Inferior parietal cortex (tissue), 1 donor: Measurements from ENCODE around the gene MORN4.
"Not testable (repeated sequence)": the region's sequence is repeated elsewhere in the genome, so short reads cannot be mapped to it uniquely, and the experiment has no call there.

Experiments
- DNase-seq: peaks from one replicate; pipeline ENCODE4 v3.0.0-alpha.2; 2016; ENCODE audit errors: extremely low spot score

MORN4 gene

GRCh38 chr10:97640868-97641811 is 7.8 kb upstream of the MORN4 start:
- DNase-seq: no peak

DNA sequence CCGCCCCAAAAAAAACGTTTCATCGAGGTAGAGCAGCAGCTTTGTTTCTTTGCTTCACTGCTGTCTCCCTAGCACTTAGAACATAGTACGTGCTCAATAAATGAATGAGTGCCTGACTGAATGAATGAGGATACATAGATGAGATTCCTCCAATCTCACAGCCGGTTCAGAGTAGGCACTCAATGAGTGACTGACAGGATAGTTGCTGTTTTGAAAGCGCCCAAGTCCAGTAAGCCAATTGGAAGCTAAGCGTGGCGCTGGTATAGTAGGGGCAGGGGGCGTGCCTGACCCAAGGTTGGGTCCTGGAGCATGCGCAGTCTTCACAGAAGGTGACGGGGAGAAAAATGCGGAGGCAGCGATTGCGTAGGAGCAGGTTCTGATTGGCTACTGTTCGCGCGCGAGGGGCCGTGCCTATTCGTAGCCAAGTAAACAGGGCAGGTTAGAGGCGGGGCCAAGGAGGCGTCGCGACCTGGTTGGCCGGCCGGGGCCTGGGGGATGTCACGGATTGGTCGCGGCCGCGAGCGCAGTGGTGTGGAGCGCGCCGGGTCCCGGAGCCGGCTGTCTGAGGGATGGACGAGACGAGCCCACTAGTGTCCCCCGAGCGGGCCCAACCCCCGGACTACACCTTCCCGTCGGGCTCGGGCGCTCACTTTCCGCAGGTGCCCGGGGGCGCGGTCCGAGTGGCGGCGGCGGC is 7.0 kb upstream of the MORN4 start, which contains the start of gene PI4K2A:
Gene PI4K2A (plus strand): TSS at position 498 of the 694 bp plus-strand sequence. CDS start 72 bp downstream, at position 570.
- peak; percentile 99 for DNase-seq

GRCh38 chr10:97639090-97639489 is 5.8 kb upstream of the MORN4 start:
- not testable (repeated sequence) for DNase-seq

DNA sequence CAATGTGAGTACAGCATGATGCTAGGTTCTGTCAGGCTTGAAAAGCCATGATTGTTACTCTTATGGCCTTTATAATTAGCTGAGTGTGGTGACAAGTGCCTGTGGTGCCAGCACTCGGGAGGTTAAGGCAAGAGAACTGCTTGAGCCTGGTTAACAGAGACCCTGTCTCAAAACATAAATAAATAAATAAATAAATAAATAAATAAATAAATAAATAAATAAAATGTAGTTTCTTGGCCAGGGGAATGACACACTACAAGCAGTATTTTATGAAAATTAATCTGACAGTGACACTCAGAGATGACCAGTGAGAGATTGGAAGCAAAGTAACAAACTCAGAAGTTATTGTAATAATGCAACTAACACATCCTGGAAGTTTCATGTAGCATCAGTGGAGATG is 2.3 kb upstream of the MORN4 start:
- DNase-seq: no peak

GRCh38 chr10:97633921-97634320 is 621 bp upstream of the MORN4 start:
- DNase-seq: no peak

GRCh38 chr10:97631098-97631497 is 2.2 kb downstream of the MORN4 start:
- DNase-seq: no peak

GRCh38 chr10:97629289-97629688 is 4.0 kb downstream of the MORN4 start:
- no peak for DNase-seq

DNA sequence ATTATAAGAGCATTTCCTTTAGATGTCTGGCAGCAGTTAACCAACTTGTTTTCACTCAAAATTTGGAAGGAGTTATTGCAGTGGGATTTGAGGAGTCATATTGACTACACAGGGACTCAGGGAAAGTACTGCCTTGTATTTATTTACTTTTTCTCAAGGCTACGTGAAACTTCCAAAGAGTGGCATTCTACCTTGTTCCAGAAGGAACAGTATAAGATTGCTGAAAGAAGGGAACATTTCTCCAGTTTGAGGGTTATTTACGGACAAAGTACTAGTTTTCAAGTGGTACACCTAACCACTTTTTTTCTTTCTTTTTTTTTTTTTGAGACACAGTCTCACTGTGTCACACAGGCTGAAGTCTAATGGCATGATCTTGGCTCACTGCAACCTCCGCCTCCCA is 5.1 kb downstream of the MORN4 start:
- no peak for DNase-seq

DNA sequence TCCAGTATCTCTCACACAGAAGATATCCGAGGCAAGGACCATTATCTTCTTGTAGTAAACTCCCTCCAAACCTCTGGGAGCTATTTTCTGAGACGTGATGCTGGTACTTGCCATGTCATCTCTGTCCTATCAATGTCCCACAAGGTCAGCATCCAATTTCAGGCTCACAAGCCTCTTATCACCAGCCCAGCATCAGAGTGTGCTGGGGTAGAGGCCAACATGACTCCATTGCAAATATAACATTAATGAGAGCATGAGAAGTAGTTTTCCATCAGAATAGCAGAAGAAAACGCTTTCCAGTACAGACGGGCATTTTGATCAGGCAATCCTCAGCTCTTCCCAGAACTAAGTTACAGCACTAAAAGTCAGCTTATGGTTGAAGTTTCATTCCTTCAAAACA is 5.6 kb downstream of the MORN4 start:
- no peak for DNase-seq

DNA sequence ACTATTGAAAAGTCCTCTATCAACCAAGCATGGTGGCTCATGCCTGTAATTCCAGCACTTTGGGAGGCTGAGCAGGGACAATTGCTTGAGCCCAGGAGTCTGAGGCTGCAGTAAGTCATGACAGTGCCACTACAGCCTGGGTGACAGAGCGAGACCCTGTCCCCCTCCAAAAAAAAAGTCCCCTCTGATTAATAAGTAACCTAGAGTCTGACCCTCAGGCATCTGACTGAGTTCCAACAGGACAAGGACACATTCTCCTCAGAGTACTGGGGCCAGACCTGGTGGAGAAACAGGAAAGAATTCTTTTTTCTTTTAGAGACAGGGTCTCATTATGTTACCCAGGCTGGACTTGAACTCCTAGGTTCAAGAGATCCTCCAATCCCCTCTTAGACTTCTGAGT is 10.0 kb downstream of the MORN4 start:
- no peak for DNase-seq

GRCh38 chr10:97618733-97619132 is 14.6 kb downstream of the MORN4 start:
- no peak for DNase-seq

DNA sequence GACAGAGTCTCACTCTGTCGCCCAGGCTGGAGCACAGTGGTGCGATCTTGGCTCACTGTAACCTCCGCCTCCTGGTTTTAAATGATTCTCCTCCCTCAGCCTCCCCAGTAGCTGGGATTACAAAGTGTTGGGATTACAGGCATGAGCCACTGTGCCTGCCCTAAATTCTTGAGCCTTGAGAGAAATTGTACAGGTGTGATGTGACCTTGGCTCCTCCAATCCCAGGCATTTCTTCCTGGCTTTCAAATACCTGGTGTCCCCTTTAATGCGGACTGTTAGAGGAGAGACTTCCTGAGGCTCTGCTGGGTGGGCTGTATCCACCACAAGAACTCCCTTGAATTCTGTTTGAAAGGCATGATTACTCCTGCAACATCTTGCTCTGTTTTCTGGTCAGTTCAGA is 15.0 kb downstream of the MORN4 start:
- DNase-seq: no peak

GRCh38 chr10:97612386-97612785 is 20.9 kb downstream of the MORN4 start:
- peak; percentile 46 for DNase-seq

GRCh38 chr10:97611473-97611872 is 21.8 kb downstream of the MORN4 start:
- no peak for DNase-seq

DNA sequence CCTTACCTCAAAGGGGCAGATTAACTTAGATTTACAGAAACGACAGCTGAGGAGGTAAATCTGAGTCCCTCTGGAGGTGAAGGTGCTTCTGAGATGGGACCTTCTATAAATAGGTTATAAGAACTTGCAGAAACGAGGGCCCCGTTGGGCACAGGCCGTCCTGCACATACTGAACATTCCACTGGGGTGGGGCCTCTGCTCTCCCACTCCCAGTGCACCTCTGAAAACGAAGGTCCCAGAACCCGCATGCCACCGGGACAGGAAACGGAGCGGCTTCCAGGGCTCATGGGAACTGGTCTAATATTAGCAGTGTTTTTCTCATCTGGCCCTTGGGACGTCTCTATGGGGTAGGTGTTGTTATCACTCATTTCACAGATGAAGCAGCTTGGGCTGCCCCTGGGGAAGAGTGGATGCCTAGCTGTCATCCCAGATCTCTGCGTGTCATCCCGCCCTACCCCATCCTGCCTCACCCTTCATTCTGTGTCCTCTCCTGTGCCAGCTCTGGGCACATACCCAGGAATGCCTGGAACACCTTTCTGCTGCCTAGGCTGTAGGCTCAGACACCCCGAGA is 24.2 kb downstream of the MORN4 start:
- DNase-seq: no peak

DNA sequence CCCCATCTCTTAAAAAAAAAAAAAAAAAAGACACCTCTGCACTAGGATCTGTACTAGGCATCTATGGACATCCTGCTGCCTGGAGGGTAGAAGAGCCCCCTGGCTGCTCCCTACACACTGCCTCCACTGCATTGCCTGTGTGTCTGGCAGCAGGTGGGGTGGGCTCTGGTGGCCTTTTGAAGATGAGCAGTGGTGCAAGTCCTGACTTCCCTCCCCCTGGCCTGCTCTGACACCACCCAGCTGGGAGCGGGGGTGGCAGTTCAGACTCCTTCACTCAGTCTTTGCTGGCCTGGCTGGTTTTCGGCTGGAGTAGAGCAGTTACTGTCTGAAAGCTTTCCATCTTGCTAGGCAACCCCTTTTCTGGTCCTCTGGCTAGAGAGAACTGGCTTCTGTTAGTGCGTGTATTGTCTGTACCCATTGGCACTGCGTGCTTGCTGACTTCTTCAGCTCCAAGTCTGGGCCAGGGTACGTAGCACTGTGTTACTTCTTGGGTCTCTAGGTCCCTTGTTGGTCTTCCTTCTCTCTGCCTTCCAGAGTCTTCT is 26.1 kb downstream of the MORN4 start:
- no peak for DNase-seq

- no peak for DNase-seq
Measured at GRCh38 chr10:97601268-97602215, 31.8 kb downstream of the MORN4 start.

- DNase-seq: no peak
Measured at GRCh38 chr10:97600616-97601015, 32.7 kb downstream of the MORN4 start.

DNA sequence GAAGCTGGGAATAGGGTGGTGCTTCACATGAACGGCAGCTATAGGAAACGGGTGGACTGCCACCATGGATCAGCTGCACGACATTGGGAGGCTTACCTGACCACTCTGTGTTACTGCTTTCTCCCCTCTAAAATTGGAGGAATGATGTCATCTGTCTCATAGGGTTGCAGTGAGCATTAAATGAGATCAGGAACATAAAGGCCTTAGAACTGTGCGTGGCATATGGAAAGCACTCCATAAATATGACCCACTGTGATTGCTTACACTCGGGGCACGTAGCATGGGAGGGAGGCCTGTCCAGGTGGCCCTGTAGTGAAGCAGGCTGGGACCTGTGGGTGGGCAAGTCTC is 34.1 kb downstream of the MORN4 start:
- no peak for DNase-seq

DNA sequence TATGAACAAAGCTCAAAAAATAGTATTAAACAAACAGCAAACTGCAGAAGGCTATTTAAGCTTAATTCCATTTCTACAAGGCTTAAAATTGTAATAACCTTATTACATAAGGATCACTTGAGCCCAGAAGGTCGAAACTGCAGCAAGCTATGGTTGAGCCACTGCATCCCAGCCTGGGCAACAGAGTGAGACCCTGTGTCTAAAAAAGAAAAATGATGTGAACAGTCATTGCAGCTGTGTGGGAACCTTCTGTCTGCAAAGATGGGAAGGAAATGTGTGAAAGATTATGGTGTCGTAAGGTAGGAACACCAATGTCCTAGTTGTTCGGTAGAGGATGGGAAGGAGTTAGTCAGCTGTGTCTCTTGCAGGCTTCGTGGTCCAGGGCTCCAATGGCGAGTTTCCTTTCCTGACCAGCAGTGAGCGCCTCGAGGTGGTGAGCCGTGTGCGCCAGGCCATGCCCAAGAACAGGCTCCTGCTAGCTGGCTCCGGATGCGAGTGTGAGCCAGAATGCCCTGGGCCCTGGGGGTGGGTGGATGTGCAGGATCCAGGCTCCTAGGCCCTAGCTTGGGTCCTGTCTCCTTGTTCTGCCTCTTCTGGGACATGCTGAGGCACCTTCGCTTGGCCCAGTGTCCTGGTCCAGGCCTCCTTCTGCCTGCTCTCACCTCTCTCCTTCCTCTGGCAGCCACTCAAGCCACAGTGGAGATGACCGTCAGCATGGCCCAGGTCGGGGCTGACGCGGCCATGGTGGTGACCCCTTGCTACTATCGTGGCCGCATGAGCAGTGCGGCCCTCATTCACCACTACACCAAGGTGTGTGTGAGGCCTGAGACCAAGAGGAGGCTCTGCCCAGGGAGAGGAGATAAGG is 34.7 kb downstream of the MORN4 start:
- no peak for DNase-seq
